ENCODE data around the gene TMEM239.

The TMEM239 gene

GRCh38 chr20:2795451-2795850 is 20.7 kb upstream of the TMEM239 start:
- TF ChIP-seq CTCF (IDR thresholded peaks at IDR 0.05) (no peak), ZFX (IDR thresholded peaks at IDR 0.05; ENCODE audit: borderline replicate concordance) (no peak)
- no peak overlapping the region for H3K27ac ChIP-seq

- H3K27ac ChIP-seq = no peak overlapping the region
- TF ChIP-seq ZFX (IDR thresholded peaks at IDR 0.05; ENCODE audit: borderline replicate concordance) (no peak), CTCF (IDR thresholded peaks at IDR 0.05) (no peak)
These were observed 20.0 kb upstream of the TMEM239 start for GRCh38 chr20:2796011-2796660.

- no peak for TF ChIP-seq ZFX (IDR thresholded peaks at IDR 0.05; ENCODE audit: borderline replicate concordance)
- TF ChIP-seq CTCF (IDR thresholded peaks at IDR 0.05) = no peak
- no peak overlapping the region for H3K27ac ChIP-seq
These were observed 18.8 kb upstream of the TMEM239 start for GRCh38 chr20:2797136-2797983.

GRCh38 chr20:2798095-2798805 is 17.9 kb upstream of the TMEM239 start:
- TF ChIP-seq CTCF (IDR thresholded peaks at IDR 0.05) (no peak), ZFX (IDR thresholded peaks at IDR 0.05; ENCODE audit: borderline replicate concordance) (no peak)
- H3K27ac ChIP-seq = no peak overlapping the region

GRCh38 chr20:2798814-2799213 is 17.4 kb upstream of the TMEM239 start:
- TF ChIP-seq CTCF (IDR thresholded peaks at IDR 0.05) (no peak), ZFX (IDR thresholded peaks at IDR 0.05; ENCODE audit: borderline replicate concordance) (no peak)

GRCh38 chr20:2799271-2799670 is 16.9 kb upstream of the TMEM239 start:
- no peak overlapping the region for H3K27ac ChIP-seq
- TF ChIP-seq ZFX (IDR thresholded peaks at IDR 0.05; ENCODE audit: borderline replicate concordance) = no peak
- no peak for TF ChIP-seq CTCF (IDR thresholded peaks at IDR 0.05)

More at GRCh38 chr20:2798814-2799213, 17.4 kb upstream of the TMEM239 start:
- H3K27ac ChIP-seq = no peak overlapping the region

Measured in 22Rv1 (cell line).